Muscle layer of duodenum (tissue), 2 donors: Measurements from ENCODE around the gene TMEM132C.

Experiments used
- H3K27ac ChIP-seq: one replicate; pipeline ENCODE4 v1.7.0; 2013; ENCODE audit warnings: mild to moderate bottlenecking, low read length
- H3K27me3 ChIP-seq: one replicate; pipeline ENCODE4 v1.7.0; 2013; ENCODE audit warnings: low read depth, mild to moderate bottlenecking, control low read depth, low read length
- H3K36me3 ChIP-seq, 2 donors: one replicate each; pipeline ENCODE4 v1.7.0; 2013; ENCODE audit warnings: low read length in 2 of 2, control low read depth in 1 of 2, mild to moderate bottlenecking in 1 of 2; ENCODE audit not compliant: insufficient read depth in 2 of 2, control insufficient read depth in 1 of 2
- H3K4me1 ChIP-seq, 2 donors: one replicate each; pipeline ENCODE4 v1.7.0; 2013; ENCODE audit warnings: low read length in 2 of 2, mild to moderate bottlenecking in 2 of 2, control low read depth in 1 of 2, moderate library complexity in 1 of 2; ENCODE audit not compliant: insufficient read depth in 2 of 2, control insufficient read depth in 1 of 2
- H3K4me3 ChIP-seq, 2 donors: one replicate each; pipeline ENCODE4 v1.7.0; 2013; ENCODE audit warnings: low read length in 2 of 2, low read depth in 1 of 2, mild to moderate bottlenecking in 1 of 2
- H3K9me3 ChIP-seq, 2 donors: one replicate each; pipeline ENCODE4 v1.7.0; 2013; ENCODE audit warnings: low read length in 2 of 2, control low read depth in 1 of 2, mild to moderate bottlenecking in 1 of 2; ENCODE audit not compliant: control insufficient read depth in 1 of 2
- donor health status: healthy.

TMEM132C gene

GRCh38 chr12:128259556-128260070, 7.4 kb upstream of the TMEM132C start:
- Histone ChIP-seq H3K4me1 (no peaks in the 10 kb centered on the region), H3K27me3 (no peaks in the 10 kb centered on the region), H3K4me3 (no peak overlapping the region), H3K27ac (no peak overlapping the region), H3K9me3 (peaks cover 0 to 10% of the 10 kb centered on the region in 2 donors), H3K36me3 (no peaks in the 10 kb centered on the region)

DNA sequence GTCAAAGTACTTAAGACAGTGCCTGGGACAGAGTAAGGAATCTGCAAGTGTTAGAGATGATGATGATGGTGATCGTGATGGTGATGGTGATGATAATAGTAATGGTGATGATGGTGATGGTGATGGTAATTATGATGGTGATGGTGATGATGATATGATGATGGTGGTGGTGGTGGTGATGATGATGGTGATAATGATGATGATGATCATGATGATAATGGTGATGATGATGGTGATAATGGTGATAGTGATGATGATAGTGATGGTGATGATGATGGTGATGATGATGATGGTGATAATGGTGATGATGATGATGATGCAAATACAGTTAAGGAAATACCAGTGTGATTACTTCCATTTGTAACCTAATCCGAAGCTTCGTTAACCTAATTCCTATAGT, 5.2 kb upstream of the TMEM132C start:
- Histone ChIP-seq H3K4me1 (peaks cover 0 to 3% of the 10 kb centered on the region in 2 donors), H3K27me3 (no peaks in the 10 kb centered on the region), H3K27ac (no peak overlapping the region), H3K36me3 (no peaks in the 10 kb centered on the region), H3K9me3 (peaks cover 0 to 11% of the 10 kb centered on the region in 2 donors), H3K4me3 (no peak overlapping the region)

- Histone ChIP-seq H3K36me3 (no peaks in the 10 kb centered on the region), H3K9me3 (peaks cover 0 to 11% of the 10 kb centered on the region in 2 donors), H3K27me3 (peaks cover 3% of the 10 kb centered on the region), H3K4me1 (peaks cover 0 to 27% of the 10 kb centered on the region in 2 donors), H3K27ac (no peak overlapping the region), H3K4me3 (no peak overlapping the region)
These were observed 1.4 kb upstream of the TMEM132C start for GRCh38 chr12:128265566-128265965.

GRCh38 chr12:128266086-128266485, 884 bp upstream of the TMEM132C start:
- Histone ChIP-seq H3K27ac (no peak overlapping the region), H3K4me3 (no peak overlapping the region), H3K27me3 (peaks cover 3% of the 10 kb centered on the region), H3K4me1 (peaks cover 0 to 27% of the 10 kb centered on the region in 2 donors), H3K9me3 (peaks cover 0 to 11% of the 10 kb centered on the region in 2 donors), H3K36me3 (no peaks in the 10 kb centered on the region)

GRCh38 chr12:128266541-128267130, 334 bp upstream of the TMEM132C start:
- Histone ChIP-seq H3K27ac (no peak overlapping the region), H3K4me1 (peaks cover 0 to 27% of the 10 kb centered on the region in 2 donors), H3K27me3 (peaks cover 3% of the 10 kb centered on the region), H3K9me3 (peaks cover 0 to 11% of the 10 kb centered on the region in 2 donors), H3K4me3 (peak overlapping the region in 1 of 2 donors; percentile 50), H3K36me3 (no peaks in the 10 kb centered on the region)

DNA sequence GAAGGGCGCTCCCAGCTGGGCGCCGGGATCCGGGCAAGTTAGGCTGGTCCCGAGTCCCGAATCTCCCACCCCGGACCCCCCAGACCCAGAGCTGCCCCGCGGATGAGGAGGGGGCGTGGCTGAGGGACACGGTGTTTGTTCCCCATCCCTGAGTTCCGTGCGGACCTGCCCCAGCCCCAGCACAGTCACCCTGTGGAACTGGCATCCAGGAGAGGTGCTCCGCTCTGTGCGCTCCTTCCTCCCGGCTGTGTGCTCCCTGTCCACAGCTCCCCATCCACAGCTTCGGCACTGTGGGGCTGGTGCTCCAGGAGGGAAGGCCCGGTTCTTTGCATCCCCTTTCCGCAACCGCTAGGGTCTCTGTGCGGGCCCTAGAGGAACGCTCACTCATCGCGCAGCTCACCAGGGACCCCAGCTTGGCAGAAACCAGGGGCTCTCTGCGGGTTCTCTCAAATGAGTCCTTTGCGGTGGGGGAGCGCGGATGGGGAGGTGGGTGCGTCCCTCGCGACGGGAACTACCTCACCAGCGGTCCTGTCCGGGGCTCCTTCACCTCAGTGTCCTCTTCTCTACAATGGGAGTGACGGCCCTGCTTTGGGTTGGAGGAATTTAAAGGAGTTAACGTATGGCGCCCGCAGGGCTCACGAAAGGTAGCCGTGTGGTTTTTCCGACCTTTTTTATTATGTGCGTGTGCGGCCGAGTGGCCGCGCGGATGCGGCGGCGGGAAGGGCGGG, 845 bp downstream of the TMEM132C start:
- Histone ChIP-seq H3K36me3 (no peaks in the 10 kb centered on the region), H3K27me3 (peaks cover 3% of the 10 kb centered on the region), H3K27ac (no peak overlapping the region), H3K4me1 (peaks cover 0 to 27% of the 10 kb centered on the region in 2 donors), H3K4me3 (peak overlapping the region in 1 of 2 donors; percentile 58), H3K9me3 (peaks cover 0 to 11% of the 10 kb centered on the region in 2 donors)

- peaks cover 0 to 27% of the 10 kb centered on the region in 2 donors for H3K4me1 ChIP-seq
- H3K27me3 ChIP-seq = peaks cover 3% of the 10 kb centered on the region
- H3K4me3 ChIP-seq = peak overlapping the region in 1 of 2 donors; percentile 58
- peaks cover 0 to 11% of the 10 kb centered on the region in 2 donors for H3K9me3 ChIP-seq
- H3K36me3 ChIP-seq = no peaks in the 10 kb centered on the region
- H3K27ac ChIP-seq = no peak overlapping the region
These were observed 1.5 kb downstream of the TMEM132C start for GRCh38 chr12:128268379-128268995.

- Histone ChIP-seq H3K4me3 (peak overlapping the region in 1 of 2 donors; percentile 17), H3K27me3 (peaks cover 3% of the 10 kb centered on the region), H3K9me3 (peaks cover 4 to 8% of the 10 kb centered on the region in 2 donors)
These were observed 2.2 kb downstream of the TMEM132C start for GRCh38 chr12:128269181-128269591.

GRCh38 chr12:128276471-128276870, 9.5 kb downstream of the TMEM132C start:
- Histone ChIP-seq H3K4me3 (no peak overlapping the region), H3K9me3 (peaks cover 5 to 17% of the 10 kb centered on the region in 2 donors)

More at GRCh38 chr12:128269181-128269591, 2.2 kb downstream of the TMEM132C start:
- no peaks in the 10 kb centered on the region for H3K36me3 ChIP-seq
- H3K4me1 ChIP-seq = peaks cover 0 to 27% of the 10 kb centered on the region in 2 donors
- H3K27ac ChIP-seq = no peak overlapping the region

DNA sequence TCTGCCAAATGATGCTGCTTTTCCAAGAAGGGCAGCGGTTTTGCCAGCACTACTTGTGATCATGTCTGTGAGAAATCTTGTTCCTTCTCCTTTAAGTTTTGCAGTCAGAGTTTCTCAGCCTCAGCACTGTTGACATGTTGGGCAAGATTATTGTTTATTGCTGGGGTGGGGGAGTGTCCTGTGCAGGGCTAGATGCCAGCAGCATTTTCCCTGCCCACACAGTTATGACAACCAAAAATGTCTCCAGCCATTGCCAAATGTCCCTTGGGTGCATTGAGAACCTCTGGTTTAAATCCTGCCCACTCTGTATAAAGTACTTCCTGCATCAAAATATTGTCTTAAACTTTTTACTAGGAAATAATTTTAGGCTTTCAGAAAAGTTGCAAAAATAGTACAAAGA, 20.0 kb downstream of the TMEM132C start:
- Histone ChIP-seq H3K9me3 (peaks cover 0 to 3% of the 10 kb centered on the region in 2 donors), H3K4me3 (no peak overlapping the region), H3K27ac (no peak overlapping the region), H3K36me3 (no peaks in the 10 kb centered on the region), H3K4me1 (no peaks in the 10 kb centered on the region), H3K27me3 (no peaks in the 10 kb centered on the region)

More at GRCh38 chr12:128276471-128276870, 9.5 kb downstream of the TMEM132C start:
- no peaks in the 10 kb centered on the region for H3K36me3 ChIP-seq
- H3K4me1 ChIP-seq = no peaks in the 10 kb centered on the region
- no peaks in the 10 kb centered on the region for H3K27me3 ChIP-seq
- no peak overlapping the region for H3K27ac ChIP-seq

GRCh38 chr12:128288357-128288756, 21.4 kb downstream of the TMEM132C start:
- no peak overlapping the region for H3K4me3 ChIP-seq
- no peaks in the 10 kb centered on the region for H3K36me3 ChIP-seq
- H3K27me3 ChIP-seq = no peaks in the 10 kb centered on the region
- no peaks in the 10 kb centered on the region for H3K4me1 ChIP-seq
- H3K9me3 ChIP-seq = peaks cover 0 to under 1% of the 10 kb centered on the region in 2 donors
- H3K27ac ChIP-seq = no peak overlapping the region
